Measurements from ENCODE around the gene SNAPC1.

The SNAPC1 gene

DNA sequence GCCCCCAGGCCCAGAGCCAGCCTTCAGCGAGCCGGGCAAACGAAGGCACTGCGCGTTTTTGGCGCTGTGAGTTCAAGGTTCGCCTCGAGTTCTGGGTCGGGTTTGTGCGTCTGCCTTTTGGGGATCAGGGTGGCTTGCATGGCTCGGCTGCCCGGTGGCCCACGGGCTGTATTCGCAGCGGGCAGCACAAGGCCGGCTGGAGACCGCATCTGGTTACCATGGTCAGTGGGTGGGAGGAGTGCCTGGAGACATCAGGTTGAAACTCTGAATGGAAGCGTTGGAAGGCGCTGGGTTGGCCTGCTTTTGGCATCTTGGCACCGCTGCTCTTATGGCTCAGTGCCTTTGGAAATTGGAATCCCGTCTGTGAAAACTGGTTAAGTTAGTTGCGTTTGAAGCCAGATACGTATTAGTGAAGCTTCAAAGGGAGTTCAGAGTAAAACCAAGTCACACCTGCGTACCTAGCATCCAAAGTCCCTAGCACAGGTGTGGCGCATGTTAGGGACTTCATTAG lies 50.9 kb downstream of the SNAPC1 start:
- DNase-seq: no peak

DNA sequence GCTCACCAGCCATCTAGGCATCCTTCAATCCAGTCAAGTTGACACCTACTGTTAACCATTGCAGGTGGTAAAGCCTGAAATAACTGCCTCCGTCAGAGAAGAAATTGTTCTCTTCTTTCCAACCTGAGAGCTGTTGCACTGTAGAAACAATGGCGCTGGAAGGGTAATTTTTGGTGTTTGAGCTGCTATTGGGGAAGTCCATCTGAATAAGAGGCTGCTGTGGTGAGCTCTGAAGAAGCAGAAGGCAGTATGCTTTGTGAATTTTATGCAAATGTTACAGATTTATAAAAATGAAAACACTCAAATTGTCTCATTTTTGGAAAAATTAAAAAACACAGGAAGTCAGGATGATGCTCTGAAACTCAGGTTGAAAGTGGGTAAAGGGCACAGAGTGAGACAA lies 60.2 kb downstream of the SNAPC1 start:
- no peak for DNase-seq

DNA sequence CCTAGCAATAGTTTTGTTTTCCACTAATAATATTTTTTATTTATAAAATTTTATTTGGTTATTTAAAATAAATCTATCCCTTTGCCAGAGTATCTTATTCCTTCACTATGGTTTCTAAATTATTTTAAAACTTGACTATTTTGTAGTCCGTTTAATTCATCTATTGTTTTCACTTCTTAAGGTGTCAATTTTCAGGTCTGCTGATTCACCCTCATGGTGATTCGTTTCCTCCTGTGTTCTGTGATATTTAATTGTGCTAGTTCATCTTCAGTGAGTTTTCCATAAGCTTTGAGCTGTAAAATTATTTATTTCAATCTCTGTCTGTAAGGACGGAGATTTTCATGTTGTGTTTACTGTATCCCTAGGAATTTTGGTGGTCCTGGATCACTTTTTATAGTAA lies 70.6 kb downstream of the SNAPC1 start:
- DNase-seq: no peak

DNA sequence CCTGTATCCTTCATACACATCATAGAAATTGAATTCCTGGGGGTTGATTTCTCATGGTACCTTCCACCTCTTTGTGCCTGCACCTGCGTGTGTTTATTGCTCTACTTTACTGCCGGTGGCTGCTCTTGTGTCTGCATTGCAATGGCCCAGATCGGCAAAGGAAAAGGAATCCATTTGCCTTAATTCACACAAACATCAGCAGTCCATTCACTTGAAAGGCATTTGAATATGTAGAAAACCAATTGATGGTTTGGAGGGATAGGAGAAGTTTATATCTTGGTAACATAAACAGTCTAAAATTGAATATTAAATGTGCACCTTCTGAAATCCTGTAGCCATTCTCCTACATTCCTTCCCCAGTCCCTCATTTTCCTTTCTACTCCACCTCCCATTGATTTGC lies 74.0 kb downstream of the SNAPC1 start:
- DNase-seq: no peak

DNA sequence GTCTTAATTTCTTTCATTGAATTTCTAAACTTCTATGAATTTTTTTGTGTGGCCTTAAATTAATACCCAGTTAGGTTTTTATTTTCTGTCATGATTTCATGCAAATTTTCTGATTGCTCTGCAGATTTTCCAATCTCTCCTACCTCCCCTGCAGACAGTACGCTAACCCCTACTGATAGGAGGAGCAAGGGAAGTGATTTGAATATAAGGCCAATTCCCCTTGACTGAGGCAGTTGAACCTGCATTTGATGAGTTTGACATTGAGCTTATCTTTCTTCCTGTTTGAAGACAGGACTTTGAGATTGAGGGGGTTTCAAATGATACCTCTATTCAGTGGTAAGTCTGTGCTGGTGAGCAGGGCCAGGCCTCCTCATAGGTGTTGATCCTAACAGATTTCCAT lies 74.6 kb downstream of the SNAPC1 start:
- no peak for DNase-seq

DNA sequence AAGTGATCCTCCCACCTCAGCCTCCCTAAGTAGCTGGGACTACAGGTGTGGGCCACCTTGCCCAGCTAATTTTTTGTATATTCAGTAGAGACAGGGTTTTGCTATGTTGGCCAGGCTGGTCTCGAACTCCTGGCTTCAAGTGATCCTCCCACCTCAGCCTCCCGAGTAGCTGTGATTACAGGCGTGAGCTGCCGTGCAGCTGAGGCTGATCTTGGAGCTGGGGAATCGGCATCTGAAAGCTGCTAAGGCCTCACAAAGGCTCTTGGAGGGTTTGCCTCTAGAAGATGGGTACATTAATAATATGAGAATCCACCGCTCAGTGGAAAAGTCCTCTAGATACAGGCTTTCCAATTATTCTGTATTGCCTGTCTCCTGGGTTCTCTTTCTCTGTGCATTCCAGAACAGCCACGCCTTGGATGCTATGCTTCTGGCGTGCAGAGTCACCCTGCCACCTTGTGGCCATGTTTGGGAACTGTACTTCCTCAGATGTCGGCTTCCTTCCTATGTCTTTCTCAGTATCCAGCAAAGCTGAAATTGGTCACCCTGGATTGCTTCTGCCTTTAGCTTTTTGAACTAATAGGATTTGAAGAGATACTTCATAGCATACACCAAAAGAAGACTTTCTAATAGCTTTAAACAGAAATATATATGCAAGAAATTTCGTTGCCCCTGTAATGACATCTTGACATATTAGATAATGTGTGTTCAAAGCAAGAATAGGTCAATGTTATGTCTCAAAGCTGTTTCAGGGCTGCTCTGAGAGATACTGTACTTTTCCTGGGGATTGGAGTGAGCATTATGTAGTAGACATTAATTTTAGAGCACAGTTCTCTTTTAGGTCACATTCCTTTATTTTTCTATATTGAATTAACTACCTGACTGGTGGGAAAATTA lies 75.4 kb downstream of the SNAPC1 start:
- DNase-seq: peak; percentile 65

- no peak for DNase-seq
Observed at GRCh38 chr14:61838661-61839245, 76.5 kb downstream of the SNAPC1 start.

DNA sequence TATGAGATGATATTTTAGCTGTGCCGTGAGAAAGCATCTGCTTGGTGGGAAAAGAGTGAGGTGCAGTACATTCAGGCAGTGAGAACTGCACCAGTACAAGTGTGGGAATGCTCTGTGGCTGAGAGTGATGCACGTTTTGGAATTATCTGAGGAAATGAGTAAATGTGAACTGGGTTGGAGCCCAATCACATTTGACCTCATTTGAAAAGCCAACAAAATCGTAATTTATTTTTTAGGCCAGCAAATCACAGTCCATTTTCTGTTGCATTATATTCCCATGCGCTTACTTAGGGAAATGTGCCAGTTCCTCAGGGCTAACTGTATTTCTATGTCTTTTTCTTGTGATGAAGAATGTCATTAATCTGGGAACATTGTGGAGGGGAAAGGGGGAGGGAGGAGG lies 77.3 kb downstream of the SNAPC1 start:
- DNase-seq: no peak

GRCh38 chr14:61841145-61841544 lies 78.9 kb downstream of the SNAPC1 start:
- DNase-seq: no peak
